Parathyroid adenoma (tissue), 2 donors: ENCODE data around the gene CAP1.

ENCODE experiments used
- H2AFZ ChIP-seq: fragments of 300-600 bp; sonication (generic); one replicate; pipeline ENCODE4 v1.7.0; 2017; ENCODE audit warnings: antibody characterized with exemption, mild to moderate bottlenecking
- H3K27ac ChIP-seq: fragments of 300-600 bp; sonication (generic); one replicate; pipeline ENCODE4 v1.7.0; 2017
- H3K27me3 ChIP-seq: fragments of 300-600 bp; sonication (generic); one replicate; pipeline ENCODE4 v1.7.0; 2017; ENCODE audit warnings: low read length; ENCODE audit not compliant: control insufficient read depth, insufficient read depth
- H3K36me3 ChIP-seq: fragments of 300-600 bp; sonication (generic); one replicate; pipeline ENCODE4 v1.7.0; 2017; ENCODE audit warnings: low read length; ENCODE audit not compliant: control insufficient read depth, insufficient read depth
- H3K4me1 ChIP-seq: fragments of 300-600 bp; sonication (generic); one replicate; pipeline ENCODE4 v1.7.0; 2017; ENCODE audit warnings: control low read depth
- H3K4me2 ChIP-seq: fragments of 300-600 bp; sonication (generic); one replicate; pipeline ENCODE4 v1.7.0; 2017; ENCODE audit warnings: low read length
- H3K4me3 ChIP-seq: fragments of 300-600 bp; sonication (generic); one replicate; pipeline ENCODE4 v1.7.0; 2017; ENCODE audit warnings: low read depth, low read length
- H3K79me2 ChIP-seq: fragments of 300-600 bp; sonication (generic); one replicate; pipeline ENCODE4 v1.7.0; 2017; ENCODE audit warnings: control low read depth
- H3K9ac ChIP-seq: fragments of 300-600 bp; sonication (generic); one replicate; pipeline ENCODE4 v1.7.0; 2017; ENCODE audit warnings: mild to moderate bottlenecking
- H3K9me3 ChIP-seq: fragments of 300-600 bp; sonication (generic); one replicate; pipeline ENCODE4 v1.7.0; 2017; ENCODE audit warnings: low read length; ENCODE audit not compliant: control insufficient read depth
- TF ChIP-seq, protein P1 (sequence below): fragments of 300-600 bp; sonication (generic); IDR thresholded peaks from one replicate; pipeline ENCODE4 v1.7.0; 2017; ENCODE audit warnings: antibody characterized with exemption, mild to moderate bottlenecking
- donor health status: primary hyperparathyroidism.

Gene CAP1

GRCh38 chr1:40072142-40072541, 31.6 kb downstream of the CAP1 start:
- H3K4me2 ChIP-seq = no peak overlapping the region
- no peaks in the 10 kb centered on the region for H3K79me2 ChIP-seq
- no peaks in the 10 kb centered on the region for H3K36me3 ChIP-seq
- no peak overlapping the region for H3K27ac ChIP-seq
- H3K4me1 ChIP-seq = no peaks in the 10 kb centered on the region
- no peak overlapping the region for H3K9ac ChIP-seq
- TF ChIP-seq, protein P1, sequence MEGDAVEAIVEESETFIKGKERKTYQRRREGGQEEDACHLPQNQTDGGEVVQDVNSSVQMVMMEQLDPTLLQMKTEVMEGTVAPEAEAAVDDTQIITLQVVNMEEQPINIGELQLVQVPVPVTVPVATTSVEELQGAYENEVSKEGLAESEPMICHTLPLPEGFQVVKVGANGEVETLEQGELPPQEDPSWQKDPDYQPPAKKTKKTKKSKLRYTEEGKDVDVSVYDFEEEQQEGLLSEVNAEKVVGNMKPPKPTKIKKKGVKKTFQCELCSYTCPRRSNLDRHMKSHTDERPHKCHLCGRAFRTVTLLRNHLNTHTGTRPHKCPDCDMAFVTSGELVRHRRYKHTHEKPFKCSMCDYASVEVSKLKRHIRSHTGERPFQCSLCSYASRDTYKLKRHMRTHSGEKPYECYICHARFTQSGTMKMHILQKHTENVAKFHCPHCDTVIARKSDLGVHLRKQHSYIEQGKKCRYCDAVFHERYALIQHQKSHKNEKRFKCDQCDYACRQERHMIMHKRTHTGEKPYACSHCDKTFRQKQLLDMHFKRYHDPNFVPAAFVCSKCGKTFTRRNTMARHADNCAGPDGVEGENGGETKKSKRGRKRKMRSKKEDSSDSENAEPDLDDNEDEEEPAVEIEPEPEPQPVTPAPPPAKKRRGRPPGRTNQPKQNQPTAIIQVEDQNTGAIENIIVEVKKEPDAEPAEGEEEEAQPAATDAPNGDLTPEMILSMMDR = no peak
- H3K9me3 ChIP-seq = no peaks in the 10 kb centered on the region
- no peaks in the 10 kb centered on the region for H3K27me3 ChIP-seq
- H3K4me3 ChIP-seq = no peak overlapping the region
- no peak overlapping the region for H2AFZ ChIP-seq

DNA sequence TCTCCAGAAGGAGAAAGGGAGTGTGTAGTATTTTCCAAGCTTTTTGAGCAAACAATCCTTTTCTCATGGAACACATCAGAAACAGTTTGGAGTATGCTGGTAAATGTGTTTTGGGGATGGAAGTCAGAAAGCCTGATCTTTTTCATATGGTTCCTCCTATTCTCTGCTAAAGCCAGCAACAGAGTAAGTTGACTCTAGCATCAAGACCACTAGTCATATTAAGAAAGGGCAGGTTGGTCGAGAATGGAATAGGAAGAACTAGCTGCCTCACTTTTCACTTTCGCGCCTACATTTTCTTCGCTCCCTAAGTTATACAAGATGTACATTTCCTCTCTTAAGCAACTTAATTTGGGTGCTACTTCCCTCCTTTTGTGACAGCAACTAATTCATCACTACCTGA, 32.5 kb downstream of the CAP1 start:
- H3K79me2 ChIP-seq = no peaks in the 10 kb centered on the region
- TF ChIP-seq, protein P1 = no peak
- H3K4me2 ChIP-seq = no peak overlapping the region
- H3K27me3 ChIP-seq = no peaks in the 10 kb centered on the region
- H3K9me3 ChIP-seq = no peaks in the 10 kb centered on the region
- H3K4me3 ChIP-seq = no peak overlapping the region
- H3K36me3 ChIP-seq = no peaks in the 10 kb centered on the region
- no peak overlapping the region for H2AFZ ChIP-seq
- H3K9ac ChIP-seq = no peak overlapping the region
- H3K4me1 ChIP-seq = no peaks in the 10 kb centered on the region
- H3K27ac ChIP-seq = no peak overlapping the region

DNA sequence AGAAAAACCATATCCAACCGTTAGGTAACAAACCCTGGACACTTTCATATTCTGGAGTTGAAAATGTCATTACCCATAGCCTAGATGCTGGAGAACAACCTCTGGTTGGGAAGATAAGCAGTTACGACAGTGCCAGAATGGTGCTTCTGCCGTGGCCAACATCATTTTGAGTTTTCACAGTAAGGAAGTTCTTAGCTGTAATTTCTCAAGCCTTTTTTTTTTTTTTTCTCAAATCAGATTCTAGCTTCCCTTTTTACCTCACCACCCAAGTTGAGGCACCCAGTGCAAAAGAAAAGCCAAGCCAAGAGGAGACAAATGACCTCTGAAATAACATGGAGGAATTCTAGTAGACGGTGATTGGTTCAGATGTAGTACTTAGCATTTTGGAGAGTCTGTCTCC, 34.7 kb downstream of the CAP1 start:
- H3K36me3 ChIP-seq = no peaks in the 10 kb centered on the region
- no peaks in the 10 kb centered on the region for H3K4me1 ChIP-seq
- H3K4me3 ChIP-seq = no peak overlapping the region
- no peaks in the 10 kb centered on the region for H3K79me2 ChIP-seq
- H3K4me2 ChIP-seq = no peak overlapping the region
- H3K9me3 ChIP-seq = no peaks in the 10 kb centered on the region
- no peak overlapping the region for H3K27ac ChIP-seq
- TF ChIP-seq, protein P1 = no peak
- no peak overlapping the region for H3K9ac ChIP-seq
- no peaks in the 10 kb centered on the region for H3K27me3 ChIP-seq
- H2AFZ ChIP-seq = no peak overlapping the region

DNA sequence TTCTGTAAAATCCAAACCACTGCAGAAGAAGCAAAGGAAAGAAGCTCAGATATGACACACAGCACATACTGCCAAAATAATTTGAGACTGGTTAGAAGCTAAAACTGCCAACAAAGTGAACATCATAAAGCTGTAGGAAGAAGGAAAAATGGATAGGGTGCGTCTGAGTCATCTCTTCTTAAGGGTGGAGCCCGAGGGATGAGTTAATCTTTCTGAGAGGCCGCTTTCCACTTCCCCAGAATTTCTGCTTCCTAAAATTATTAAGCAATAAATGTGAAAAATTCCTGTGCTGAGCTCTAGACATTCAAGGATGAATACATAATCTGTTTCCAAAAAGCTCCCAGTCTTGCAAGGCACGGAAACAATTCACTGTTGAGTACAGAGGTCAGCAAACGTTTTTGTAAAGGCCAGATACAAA, 36.4 kb downstream of the CAP1 start:
- TF ChIP-seq, protein P1 = no peak
- H3K4me1 ChIP-seq = no peaks in the 10 kb centered on the region
- H3K4me3 ChIP-seq = no peak overlapping the region
- H3K36me3 ChIP-seq = no peaks in the 10 kb centered on the region
- H3K27me3 ChIP-seq = no peaks in the 10 kb centered on the region
- no peak overlapping the region for H3K27ac ChIP-seq
- no peak overlapping the region for H2AFZ ChIP-seq
- no peak overlapping the region for H3K4me2 ChIP-seq
- no peaks in the 10 kb centered on the region for H3K79me2 ChIP-seq
- no peak overlapping the region for H3K9ac ChIP-seq
- H3K9me3 ChIP-seq = no peaks in the 10 kb centered on the region

GRCh38 chr1:40078512-40079333, 38.2 kb downstream of the CAP1 start:
- no peak overlapping the region for H3K4me3 ChIP-seq
- H3K4me1 ChIP-seq = no peaks in the 10 kb centered on the region
- H3K27ac ChIP-seq = no peak overlapping the region
- H3K79me2 ChIP-seq = no peaks in the 10 kb centered on the region
- H3K4me2 ChIP-seq = no peak overlapping the region
- H3K27me3 ChIP-seq = no peaks in the 10 kb centered on the region
- TF ChIP-seq, protein P1 = peak; percentile 47
- no peaks in the 10 kb centered on the region for H3K36me3 ChIP-seq
- H3K9ac ChIP-seq = no peak overlapping the region
- H2AFZ ChIP-seq = no peak overlapping the region
- no peaks in the 10 kb centered on the region for H3K9me3 ChIP-seq
